IMR-90 (cell line): ENCODE measurements around the gene ESR2. TPM values are rescaled to one million over a fixed set of nuclear protein-coding genes. Genes with fewer than 3 reads are reported as not detected.

ENCODE experiments used
- ATAC-seq: fragments of 200-7000 bp; cut with Tn5 transposase; 2 replicates; pipeline ENCODE4 v1.9.1; 2020; ENCODE audit warnings: low read depth, mild to moderate bottlenecking, moderate library complexity
- BruUV-seq: library from RNA; stranded (reverse); fragments of 400-500 nt; replicated peaks from 2 replicates; lab custom pipeline; 2021; lab: Mats Ljungman, UMichigan
- CTCF ChIA-PET: fragments of 300-600 bp; formaldehyde crosslinking; extraction: SDS; loops from one replicate; lab custom pipeline; 2021; ENCODE audit warnings: antibody characterized with exemption; lab: Yijun Ruan, JAX
- POLR2A ChIA-PET: fragments of 300-600 bp; sonication (Branson Sonifier 250); formaldehyde crosslinking; loops from one replicate; lab custom pipeline; 2022; ENCODE audit warnings: antibody characterized with exemption; ENCODE audit not compliant: unreplicated experiment; lab: Charles Lee
- DNase-seq: peaks from one replicate; pipeline ENCODE4 v3.0.0; 2013
- H2AFZ ChIP-seq: replicated peaks from 2 replicates; pipeline ENCODE3; 2013; ENCODE audit warnings: low read length, mild to moderate bottlenecking; ENCODE audit not compliant: poor library complexity
- H2AK5ac ChIP-seq: 2 replicates; pipeline ENCODE4 v1.6.1; 2013; ENCODE audit warnings: low read depth, low read length, inconsistent platforms
- H2AK9ac ChIP-seq: replicated peaks from 2 replicates; pipeline ENCODE3; 2013; ENCODE audit warnings: mild to moderate bottlenecking, low read depth, low read length, moderate library complexity; ENCODE audit not compliant: poor library complexity
- H2BK120ac ChIP-seq: 2 replicates; pipeline ENCODE4 v1.6.1; 2013; ENCODE audit warnings: low read depth, low read length, inconsistent platforms
- H2BK15ac ChIP-seq: 3 replicates; pipeline ENCODE4 v1.6.1; 2013; ENCODE audit warnings: low read depth, low read length, inconsistent platforms
- H2BK20ac ChIP-seq: 2 replicates; pipeline ENCODE4 v1.6.1; 2013; ENCODE audit warnings: low read depth, mild to moderate bottlenecking, inconsistent platforms, low read length, moderate library complexity
- H2BK5ac ChIP-seq: 2 replicates; pipeline ENCODE4 v1.6.1; 2013; ENCODE audit warnings: mild to moderate bottlenecking, low read depth, low read length, inconsistent platforms; ENCODE audit not compliant: poor library complexity, severe bottlenecking
- H3K14ac ChIP-seq: replicated peaks from 2 replicates; pipeline ENCODE4 v1.6.1; 2013; ENCODE audit warnings: low read depth, low read length, inconsistent platforms
- H3K18ac ChIP-seq: 2 replicates; pipeline ENCODE4 v1.6.1; 2013; ENCODE audit warnings: low read depth, low read length, control low read depth
- H3K23ac ChIP-seq: 2 replicates; pipeline ENCODE4 v1.6.1; 2013; ENCODE audit warnings: low read depth, low read length, inconsistent platforms
- H3K27ac ChIP-seq: 2 replicates; pipeline ENCODE4 v1.5.1; 2013; ENCODE audit warnings: mild to moderate bottlenecking, control low read depth, low read length; ENCODE audit not compliant: insufficient read depth
- H3K27me3 ChIP-seq: 2 replicates; pipeline ENCODE4 v1.6.1; 2013; ENCODE audit warnings: low read length; ENCODE audit not compliant: control insufficient read depth, insufficient read depth
- H3K36me3 ChIP-seq: 2 replicates; pipeline ENCODE4 v1.6.1; 2013; ENCODE audit warnings: low read length, mixed read lengths; ENCODE audit not compliant: control insufficient read depth, insufficient read depth
- H3K4ac ChIP-seq: 2 replicates; pipeline ENCODE4 v1.6.1; 2013; ENCODE audit warnings: low read depth, low read length, inconsistent platforms
- H3K4me1 ChIP-seq: 2 replicates; pipeline ENCODE4 v1.6.1; 2013; ENCODE audit warnings: low read length, mixed read lengths; ENCODE audit not compliant: control insufficient read depth, insufficient read depth
- H3K4me2 ChIP-seq: 2 replicates; pipeline ENCODE4 v1.6.1; 2013; ENCODE audit warnings: low read depth, mild to moderate bottlenecking, control low read depth, low read length, moderate library complexity
- H3K4me3 ChIP-seq: 2 replicates; pipeline ENCODE4 v1.5.1; 2013; ENCODE audit warnings: low read depth, mild to moderate bottlenecking, control low read depth, low read length, moderate library complexity; ENCODE audit not compliant: insufficient read depth
- H3K56ac ChIP-seq: 2 replicates; pipeline ENCODE4 v1.6.1; 2013; ENCODE audit warnings: low read length, inconsistent platforms; ENCODE audit not compliant: insufficient read depth; ENCODE audit errors: extremely low read depth
- H3K79me1 ChIP-seq, 2 experiments: 2 replicates each; pipeline ENCODE4 v1.6.1; 2013; ENCODE audit warnings: low read length in 2 of 2, inconsistent platforms in 1 of 2, low read depth in 1 of 2
- H3K9ac ChIP-seq: 2 replicates; pipeline ENCODE4 v1.6.1; 2013; ENCODE audit warnings: low read depth, low read length, control low read depth
- H3K9me1 ChIP-seq: 2 replicates; pipeline ENCODE4 v1.6.1; 2013; ENCODE audit warnings: low read length, inconsistent platforms; ENCODE audit not compliant: insufficient read depth
- H3K9me3 ChIP-seq: 2 replicates; pipeline ENCODE4 v1.6.1; 2013; ENCODE audit warnings: low read length; ENCODE audit not compliant: control insufficient read depth, insufficient read depth
- H4K20me1 ChIP-seq: 2 replicates; pipeline ENCODE4 v1.6.1; 2013; ENCODE audit warnings: low read length, inconsistent platforms; ENCODE audit not compliant: insufficient read depth
- H4K5ac ChIP-seq: 2 replicates; pipeline ENCODE4 v1.6.1; 2013; ENCODE audit warnings: mild to moderate bottlenecking, low read depth, low read length, control low read depth
- H4K8ac ChIP-seq, 2 experiments: 2 replicates each; pipeline ENCODE4 v1.6.1; 2013; ENCODE audit warnings: low read depth in 2 of 2, low read length in 2 of 2, control low read depth in 1 of 2, inconsistent platforms in 1 of 2
- H4K91ac ChIP-seq: 2 replicates; pipeline ENCODE4 v1.6.1; 2013; ENCODE audit warnings: low read depth, low read length, inconsistent platforms; ENCODE audit not compliant: insufficient read depth
- BHLHE40 ChIP-seq: fragments of 150-350 bp; IDR thresholded peaks from 2 replicates; pipeline ENCODE4 v1.6.1; 2016; ENCODE audit warnings: mild to moderate bottlenecking, low read depth, low read length
- CEBPB ChIP-seq: IDR thresholded peaks from 2 replicates; pipeline ENCODE4 v1.6.1; 2012; ENCODE audit warnings: low read depth, low read length, improper control_type of control experiment
- CHD1 ChIP-seq: IDR thresholded peaks from 2 replicates; pipeline ENCODE4 v1.6.1; 2012; ENCODE audit warnings: low read depth, low read length, improper control_type of control experiment
- MAZ ChIP-seq: IDR thresholded peaks from 2 replicates; pipeline ENCODE4 v1.6.1; 2012; ENCODE audit warnings: low read depth, mild to moderate bottlenecking, low read length, improper control_type of control experiment, moderate library complexity, borderline replicate concordance
- MXI1 ChIP-seq: IDR thresholded peaks from 2 replicates; pipeline ENCODE4 v1.6.1; 2012; ENCODE audit warnings: low read depth, mild to moderate bottlenecking, low read length, moderate library complexity, borderline replicate concordance
- NFE2L2 ChIP-seq: fragments of 150-350 bp; IDR thresholded peaks from 2 replicates; pipeline ENCODE4 v1.6.1; 2016; ENCODE audit warnings: low read depth, mild to moderate bottlenecking, low read length
- POLR2A ChIP-seq: IDR thresholded peaks from 2 replicates; pipeline ENCODE4 v1.6.1; 2012; ENCODE audit warnings: mild to moderate bottlenecking, low read depth, low read length
- RAD21 ChIP-seq: IDR thresholded peaks from 2 replicates; pipeline ENCODE4 v1.6.1; 2012; ENCODE audit warnings: low read length, improper control_type of control experiment
- RCOR1 ChIP-seq: IDR thresholded peaks from 2 replicates; pipeline ENCODE4 v1.6.1; 2012; ENCODE audit warnings: mild to moderate bottlenecking, low read length, improper control_type of control experiment; ENCODE audit not compliant: insufficient replicate concordance
- RFX5 ChIP-seq: IDR thresholded peaks from 2 replicates; pipeline ENCODE4 v1.8.0; 2012; ENCODE audit warnings: low read depth, mild to moderate bottlenecking, low read length, moderate library complexity
- SMC3 ChIP-seq: fragments of 150-350 bp; IDR thresholded peaks from 2 replicates; pipeline ENCODE4 v1.6.1; 2016; ENCODE audit warnings: low read depth, mild to moderate bottlenecking, antibody characterized with exemption, low read length, moderate library complexity
- WGBS, 2 experiments: methylation state at CpG; one replicate each; pipeline versions ENCODE4 v1.1.5 to v1.1.7; 2013; ENCODE audit warnings: missing lambda C conversion rate in 2 of 2; ENCODE audit not compliant: insufficient read length in 1 of 2; ENCODE audit errors: extremely low coverage in 2 of 2; 5-methylcytosine and 5-hydroxymethylcytosine counted together
- dilution Hi-C: fragments of 300-500 bp; cut with HindIII; formaldehyde crosslinking; loops from one replicate; pipeline ENCODE4 v1.14.3; 2018; ENCODE audit warnings: low sequenced_read_pairs; ENCODE audit not compliant: unreplicated experiment
- in situ Hi-C: fragments of 300-500 bp; cut with MboI; formaldehyde crosslinking; loops from 3 replicates; pipeline ENCODE4 v1.14.3; 2019; ENCODE audit warnings: low sequenced_read_pairs, inconsistent platforms, mixed read lengths
- intact Hi-C: fragments of 100-400 bp; cut with micrococcal nuclease; formaldehyde crosslinking; loops from 2 replicates; pipeline ENCODE4 v1.10.0; 2022
- polyA plus RNA-seq, 3 experiments: library from polyadenylated mRNA; depleted of rRNA; stranded (reverse); fragments of >200 nt; gene quantifications; 2 replicates each; pipeline ENCODE4 v1.2.3, GENCODE V29; 2012; ENCODE audit warnings: low replicate concordance in 1 of 3
- total RNA-seq: library from RNA; depleted of rRNA; stranded (reverse); fragments of >200 nt; gene quantifications from 2 replicates; pipeline ENCODE4 v1.2.3, GENCODE V29; 2012
- TF ChIP-seq, protein P1 (sequence below): conservative IDR thresholded peaks from 2 replicates; pipeline ENCODE4 v1.5.1; 2012; ENCODE audit warnings: mild to moderate bottlenecking, low read depth, low read length, improper control_type of control experiment
- TF ChIP-seq, protein P2 (sequence below): fragments of 150-350 bp; IDR thresholded peaks from 2 replicates; pipeline ENCODE4 v1.6.1; 2017; ENCODE audit warnings: mild to moderate bottlenecking, antibody characterized with exemption, low read length, low read depth

ESR2 gene
- total and polyA plus RNA-seq, 2 of the 4 experiments (the other 2 are of a cell fraction), result under 0.01 to 0.03 TPM

DNA sequence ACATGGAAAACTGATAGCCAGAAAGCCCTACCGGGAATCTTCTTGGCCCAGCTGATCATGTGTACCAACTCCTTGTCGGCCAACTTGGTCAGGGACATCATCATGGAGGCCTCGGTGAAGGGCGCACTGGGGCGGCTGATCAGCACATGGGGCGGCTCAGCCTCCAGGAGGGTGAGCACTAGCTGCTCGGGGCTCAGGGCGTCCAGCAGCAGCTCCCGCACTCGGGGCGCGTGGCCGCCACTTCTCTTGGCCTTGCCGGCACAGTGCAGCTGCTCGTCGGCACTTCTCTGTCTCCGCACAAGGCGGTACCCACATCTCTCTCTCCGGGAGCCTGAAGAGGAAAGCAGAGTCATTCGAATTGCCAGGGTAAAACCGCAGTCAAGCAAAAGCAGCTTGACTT lies 33.8 kb downstream of the ESR2 start:
- H3K27ac ChIP-seq, result no peak overlapping the region
- no peaks in the 10 kb centered on the region for H3K4me1 ChIP-seq
- no peak for DNase-seq
- WGBS, 2 experiments, result 96% methylated on average over 10 of the region's 21 CpGs; no CpG with 5 or more reads in 1 of the 2 experiments
- H3K18ac ChIP-seq, result no peak overlapping the region
- H2AFZ ChIP-seq, result no peak overlapping the region
- no peak overlapping the region for H2BK15ac ChIP-seq
- CTCF ChIA-PET, result no interaction called here
- H3K4ac ChIP-seq, result no peak overlapping the region
- no peak overlapping the region for H2BK120ac ChIP-seq
- ATAC-seq, result no peak
- no peaks in the 10 kb centered on the region for H3K9me1 ChIP-seq
- no peaks in the 10 kb centered on the region for H4K20me1 ChIP-seq
- no peak overlapping the region for H4K5ac ChIP-seq
- H3K23ac ChIP-seq, result no peak overlapping the region
- H2AK5ac ChIP-seq, result no peak overlapping the region; the same call in 1 of the 2 replicates
- no peak overlapping the region for H4K8ac ChIP-seq
- TF ChIP-seq RCOR1 (no peak), RAD21 (no peak), CEBPB (no peak), MXI1 (no peak), SMC3 (no peak), CHD1 (no peak), NFE2L2 (no peak), BHLHE40 (no peak), POLR2A (no peak), MAZ (no peak), RFX5 (no peak)
- TF ChIP-seq, protein P1, sequence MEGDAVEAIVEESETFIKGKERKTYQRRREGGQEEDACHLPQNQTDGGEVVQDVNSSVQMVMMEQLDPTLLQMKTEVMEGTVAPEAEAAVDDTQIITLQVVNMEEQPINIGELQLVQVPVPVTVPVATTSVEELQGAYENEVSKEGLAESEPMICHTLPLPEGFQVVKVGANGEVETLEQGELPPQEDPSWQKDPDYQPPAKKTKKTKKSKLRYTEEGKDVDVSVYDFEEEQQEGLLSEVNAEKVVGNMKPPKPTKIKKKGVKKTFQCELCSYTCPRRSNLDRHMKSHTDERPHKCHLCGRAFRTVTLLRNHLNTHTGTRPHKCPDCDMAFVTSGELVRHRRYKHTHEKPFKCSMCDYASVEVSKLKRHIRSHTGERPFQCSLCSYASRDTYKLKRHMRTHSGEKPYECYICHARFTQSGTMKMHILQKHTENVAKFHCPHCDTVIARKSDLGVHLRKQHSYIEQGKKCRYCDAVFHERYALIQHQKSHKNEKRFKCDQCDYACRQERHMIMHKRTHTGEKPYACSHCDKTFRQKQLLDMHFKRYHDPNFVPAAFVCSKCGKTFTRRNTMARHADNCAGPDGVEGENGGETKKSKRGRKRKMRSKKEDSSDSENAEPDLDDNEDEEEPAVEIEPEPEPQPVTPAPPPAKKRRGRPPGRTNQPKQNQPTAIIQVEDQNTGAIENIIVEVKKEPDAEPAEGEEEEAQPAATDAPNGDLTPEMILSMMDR, result no peak
- TF ChIP-seq, protein P2, sequence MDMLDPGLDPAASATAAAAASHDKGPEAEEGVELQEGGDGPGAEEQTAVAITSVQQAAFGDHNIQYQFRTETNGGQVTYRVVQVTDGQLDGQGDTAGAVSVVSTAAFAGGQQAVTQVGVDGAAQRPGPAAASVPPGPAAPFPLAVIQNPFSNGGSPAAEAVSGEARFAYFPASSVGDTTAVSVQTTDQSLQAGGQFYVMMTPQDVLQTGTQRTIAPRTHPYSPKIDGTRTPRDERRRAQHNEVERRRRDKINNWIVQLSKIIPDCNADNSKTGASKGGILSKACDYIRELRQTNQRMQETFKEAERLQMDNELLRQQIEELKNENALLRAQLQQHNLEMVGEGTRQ, result no peak
- H3K79me1 ChIP-seq, result no peaks in the 10 kb centered on the region
- H3K56ac ChIP-seq, result no peak overlapping the region
- H3K14ac ChIP-seq, result no peak overlapping the region
- H2AK9ac ChIP-seq, result no peak overlapping the region
- no peak overlapping the region for H3K4me3 ChIP-seq
- H3K9me3 ChIP-seq, result no peaks in the 10 kb centered on the region
- POLR2A ChIA-PET, result no interaction called here
- H4K91ac ChIP-seq, result no peak overlapping the region
- intact Hi-C loops, result no loop called here
- no peak overlapping the region for H3K4me2 ChIP-seq
- no peaks in the 10 kb centered on the region for H3K27me3 ChIP-seq
- H3K9ac ChIP-seq, result no peak overlapping the region
- BruUV-seq, result no TSS peak
- H2BK5ac ChIP-seq, result no peak overlapping the region
- in situ Hi-C loops, result no loop called here
- no peak overlapping the region for H2BK20ac ChIP-seq
- H3K36me3 ChIP-seq, result no peaks in the 10 kb centered on the region
- dilution Hi-C loops, result no loop called here
